HG03025 (cell line): Measurements from ENCODE around the gene DSCAM.
"Not testable (repeated sequence)": the region's sequence is repeated elsewhere in the genome, so short reads cannot be mapped to it uniquely, and the experiment has no call there.

ENCODE experiments used
- ATAC-seq: cut with Tn5 transposase; IDR thresholded peaks from one replicate; pipeline ENCODE4 v1.9.1; 2021; ENCODE audit warnings: mild to moderate bottlenecking, moderate library complexity; ENCODE audit not compliant: unreplicated experiment, low FRiP score

DSCAM gene

DNA sequence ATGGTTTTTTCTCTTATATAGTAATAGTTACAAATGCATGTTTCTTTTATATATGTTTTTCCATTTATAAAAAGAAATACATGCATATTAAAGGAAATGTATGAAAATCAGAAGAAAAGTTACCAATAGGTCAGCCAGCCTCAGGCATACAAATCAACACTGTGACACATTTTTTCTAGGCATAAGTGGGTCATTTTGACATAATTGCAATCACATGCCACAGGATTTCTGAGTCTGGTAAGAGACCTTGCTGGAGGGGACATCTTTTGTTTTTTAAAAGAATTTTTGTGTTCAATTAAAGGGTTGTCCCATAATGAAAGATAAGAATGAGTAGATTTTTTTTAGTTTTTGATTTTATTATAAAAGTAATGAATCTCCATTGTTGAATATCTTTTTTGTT is 506.6 kb downstream of the DSCAM start:
- ATAC-seq = no peak

GRCh38 chr21:40339050-40339449 is 507.9 kb downstream of the DSCAM start:
- no peak for ATAC-seq

DNA sequence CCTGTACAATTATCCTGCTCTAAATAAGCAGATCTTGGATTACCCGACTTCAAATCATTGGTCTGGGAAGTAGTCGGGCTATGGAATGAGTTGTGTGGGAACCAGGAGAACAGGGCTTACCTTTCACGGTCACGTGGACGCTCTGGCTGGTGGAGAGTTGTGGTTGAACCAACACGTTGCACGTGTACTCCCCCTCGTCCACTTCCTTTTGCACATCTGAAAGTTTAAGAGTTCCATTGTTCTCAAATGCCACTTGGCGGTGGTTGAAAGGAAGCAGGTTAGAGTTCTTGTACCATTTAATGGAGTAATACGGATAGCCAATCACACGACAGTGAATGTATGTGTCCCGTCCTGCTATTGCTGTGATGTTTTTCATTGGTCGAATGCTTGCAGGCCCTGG is 509.0 kb downstream of the DSCAM start:
- no peak for ATAC-seq

DNA sequence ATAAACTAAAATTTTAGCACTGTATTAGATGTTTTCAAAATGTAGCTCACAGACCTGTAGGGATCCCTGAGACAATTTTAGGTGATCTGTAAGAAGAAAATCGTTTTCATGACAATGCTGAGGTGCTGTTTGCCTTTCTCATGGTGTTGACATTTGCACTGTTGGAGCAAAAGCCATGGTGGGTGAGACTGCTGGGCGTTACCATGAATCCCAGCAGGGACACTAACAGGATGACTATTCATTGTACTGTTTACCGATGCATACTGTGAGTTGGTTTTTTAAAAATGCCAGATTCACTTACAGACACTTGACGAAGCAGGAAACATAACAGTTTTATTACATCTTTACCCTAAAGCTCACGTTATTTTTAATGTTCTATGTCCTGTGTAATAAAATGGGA is 511.3 kb downstream of the DSCAM start:
- no peak for ATAC-seq

DNA sequence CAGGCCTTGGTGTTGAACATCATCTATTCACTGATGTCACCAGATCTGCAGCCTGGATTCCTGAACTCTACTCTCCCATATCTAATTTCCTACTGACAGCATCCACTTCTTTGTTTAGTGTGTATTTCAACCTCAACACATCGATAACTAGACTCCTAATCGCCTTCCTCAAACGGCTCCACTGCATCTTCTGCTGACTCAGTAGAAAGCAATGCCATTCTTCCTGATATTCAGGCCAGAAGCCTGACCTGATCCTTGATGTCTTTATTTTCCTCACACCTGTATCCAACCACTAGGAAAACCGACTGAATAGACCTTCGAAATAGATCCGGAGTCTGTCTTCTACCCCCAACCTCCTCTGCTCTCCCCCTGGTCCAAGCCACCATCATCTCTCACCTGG is 512.8 kb downstream of the DSCAM start:
- ATAC-seq = no peak

DNA sequence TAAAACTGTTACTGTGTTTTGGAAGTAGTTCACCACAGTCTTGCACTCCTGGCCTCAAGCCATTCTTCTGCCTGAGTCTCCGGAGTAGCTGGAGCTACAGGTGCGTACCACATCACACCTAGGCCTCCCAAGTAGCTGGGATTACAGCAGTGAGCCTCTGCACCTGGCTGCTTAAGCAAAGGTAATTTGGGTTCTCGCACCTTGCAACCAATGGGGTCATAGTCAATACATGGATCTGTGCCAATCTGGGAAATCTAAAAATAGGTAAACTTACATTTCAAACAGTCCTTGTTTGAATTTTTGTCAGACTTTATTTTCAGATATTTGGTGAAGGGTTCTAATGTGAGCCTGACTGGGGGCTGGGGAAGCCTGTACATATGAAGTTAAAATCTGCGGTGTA is 513.2 kb downstream of the DSCAM start:
- no peak for ATAC-seq

DNA sequence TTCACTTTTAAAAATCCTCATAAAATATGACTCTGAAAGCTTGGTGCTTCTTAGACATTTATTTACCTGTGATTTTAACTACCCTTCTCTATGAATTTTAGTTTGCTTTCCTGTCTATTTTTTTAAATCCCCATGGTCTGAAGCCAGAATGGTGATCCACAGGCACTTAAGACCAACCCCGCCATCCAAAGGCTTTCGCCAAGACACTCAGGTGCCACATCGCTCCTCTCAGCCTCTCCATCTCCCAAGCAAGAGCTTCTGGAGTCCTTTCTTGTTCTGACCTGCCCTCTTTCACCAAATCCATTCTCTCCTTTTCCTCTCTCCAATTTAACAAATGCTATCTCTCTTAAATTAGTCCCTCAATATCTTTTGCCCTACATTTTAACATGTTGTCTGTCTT is 515.2 kb downstream of the DSCAM start:
- no peak for ATAC-seq

- no peak for ATAC-seq
Measured at GRCh38 chr21:40331172-40331571, 515.8 kb downstream of the DSCAM start.

- ATAC-seq = no peak
Measured at GRCh38 chr21:40324389-40324788, 522.6 kb downstream of the DSCAM start.

DNA sequence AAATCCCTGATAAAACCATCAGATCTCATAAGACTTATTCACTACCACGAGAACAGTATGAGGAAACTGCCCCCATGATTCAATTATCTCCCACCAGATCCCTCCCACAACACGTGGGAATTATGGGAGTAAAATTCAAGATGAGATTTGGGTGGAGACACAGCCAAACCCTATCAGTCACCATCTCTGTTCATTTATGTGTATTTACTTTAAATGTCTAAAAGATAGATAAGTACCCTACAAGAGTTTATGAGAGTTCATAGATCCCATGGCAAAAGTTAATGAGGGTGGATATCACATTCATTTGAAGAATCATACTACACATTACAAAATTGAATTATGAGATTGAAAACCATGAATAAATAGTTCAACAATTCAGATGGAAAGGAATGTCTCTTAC is 526.2 kb downstream of the DSCAM start:
- not testable (repeated sequence) for ATAC-seq

GRCh38 chr21:40318371-40318770 is 528.6 kb downstream of the DSCAM start:
- no peak for ATAC-seq

GRCh38 chr21:40316104-40316503 is 530.9 kb downstream of the DSCAM start:
- no peak for ATAC-seq

- ATAC-seq = no peak
Measured at GRCh38 chr21:40315626-40316025, 531.3 kb downstream of the DSCAM start.

DNA sequence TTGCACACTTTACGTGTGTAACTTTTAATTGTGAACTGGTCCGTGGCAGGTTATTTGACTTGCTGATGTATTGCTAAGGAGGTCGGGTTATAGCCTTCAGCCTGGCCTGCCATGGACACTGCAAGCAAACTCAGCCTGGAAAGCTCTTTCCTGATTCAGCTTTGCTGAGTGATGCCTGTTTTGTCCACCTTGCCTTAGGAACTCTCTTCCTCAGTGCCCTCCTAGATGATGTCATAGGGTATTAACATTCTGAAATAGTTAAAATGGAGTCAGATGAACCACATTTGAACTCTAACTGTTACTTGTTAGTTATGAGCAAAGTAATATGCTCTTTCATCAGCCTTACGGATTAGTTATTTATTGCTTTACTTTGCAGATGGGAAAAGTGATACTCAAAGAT is 533.7 kb downstream of the DSCAM start:
- no peak for ATAC-seq

- no peak for ATAC-seq
Measured at GRCh38 chr21:40300300-40300699, 546.7 kb downstream of the DSCAM start.

DNA sequence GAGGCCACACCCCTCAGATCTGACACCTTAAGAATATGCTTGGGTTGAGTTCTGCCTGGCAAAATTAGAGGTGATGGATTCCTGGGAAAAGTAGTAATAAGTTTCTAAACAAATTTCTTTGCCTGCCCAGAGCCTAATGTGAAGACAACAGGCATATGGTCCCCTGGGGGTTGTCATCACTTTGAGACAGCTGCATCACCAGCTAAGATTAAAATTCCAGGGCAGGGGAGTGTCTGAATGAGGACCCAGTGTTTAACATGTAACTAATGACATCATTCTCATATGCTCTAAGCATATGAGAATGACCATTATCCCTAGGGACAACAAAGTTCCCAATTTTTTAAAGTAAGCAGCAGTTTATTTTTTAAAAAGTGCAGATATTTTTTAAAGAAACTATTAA is 547.5 kb downstream of the DSCAM start:
- no peak for ATAC-seq

DNA sequence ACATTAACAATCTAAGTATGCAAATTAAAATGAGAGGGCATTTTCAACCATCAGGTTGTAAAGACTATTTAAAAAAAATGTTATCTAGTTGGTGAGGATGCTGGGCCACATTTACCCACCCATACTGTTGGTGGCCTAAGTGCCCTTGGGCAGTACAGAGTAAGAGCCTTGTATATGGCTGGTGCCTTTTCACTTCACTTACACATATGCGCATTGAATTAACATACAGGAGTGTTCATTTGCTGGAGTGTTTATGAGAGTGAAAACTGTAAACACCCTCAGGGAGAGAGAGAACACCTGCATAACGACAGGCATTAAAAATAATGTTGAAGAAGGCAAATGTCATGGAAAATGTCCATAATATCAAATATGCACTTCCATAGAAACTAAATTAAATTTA is 552.6 kb downstream of the DSCAM start:
- no peak for ATAC-seq

- ATAC-seq = no peak
Measured at GRCh38 chr21:40291560-40291959, 555.4 kb downstream of the DSCAM start.

DNA sequence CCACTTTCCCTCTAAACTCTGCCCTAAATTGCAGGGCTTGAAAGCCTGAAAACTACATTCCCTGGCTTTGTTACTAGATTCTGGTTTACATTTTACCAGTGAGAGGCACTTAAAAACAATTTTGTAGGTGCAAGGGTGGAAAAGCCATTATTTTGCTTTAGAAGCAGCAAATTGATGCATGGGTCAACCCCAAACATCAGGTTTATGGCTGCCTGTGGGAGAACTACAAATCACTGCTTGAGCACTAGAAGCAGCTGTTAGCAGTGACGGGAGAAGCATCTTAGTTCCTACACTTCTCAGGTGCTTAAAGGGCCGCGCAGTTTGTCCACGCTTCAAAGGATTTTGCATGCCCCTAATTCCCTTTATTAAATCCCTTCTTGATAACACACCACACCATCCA is 562.5 kb downstream of the DSCAM start:
- ATAC-seq = no peak

DNA sequence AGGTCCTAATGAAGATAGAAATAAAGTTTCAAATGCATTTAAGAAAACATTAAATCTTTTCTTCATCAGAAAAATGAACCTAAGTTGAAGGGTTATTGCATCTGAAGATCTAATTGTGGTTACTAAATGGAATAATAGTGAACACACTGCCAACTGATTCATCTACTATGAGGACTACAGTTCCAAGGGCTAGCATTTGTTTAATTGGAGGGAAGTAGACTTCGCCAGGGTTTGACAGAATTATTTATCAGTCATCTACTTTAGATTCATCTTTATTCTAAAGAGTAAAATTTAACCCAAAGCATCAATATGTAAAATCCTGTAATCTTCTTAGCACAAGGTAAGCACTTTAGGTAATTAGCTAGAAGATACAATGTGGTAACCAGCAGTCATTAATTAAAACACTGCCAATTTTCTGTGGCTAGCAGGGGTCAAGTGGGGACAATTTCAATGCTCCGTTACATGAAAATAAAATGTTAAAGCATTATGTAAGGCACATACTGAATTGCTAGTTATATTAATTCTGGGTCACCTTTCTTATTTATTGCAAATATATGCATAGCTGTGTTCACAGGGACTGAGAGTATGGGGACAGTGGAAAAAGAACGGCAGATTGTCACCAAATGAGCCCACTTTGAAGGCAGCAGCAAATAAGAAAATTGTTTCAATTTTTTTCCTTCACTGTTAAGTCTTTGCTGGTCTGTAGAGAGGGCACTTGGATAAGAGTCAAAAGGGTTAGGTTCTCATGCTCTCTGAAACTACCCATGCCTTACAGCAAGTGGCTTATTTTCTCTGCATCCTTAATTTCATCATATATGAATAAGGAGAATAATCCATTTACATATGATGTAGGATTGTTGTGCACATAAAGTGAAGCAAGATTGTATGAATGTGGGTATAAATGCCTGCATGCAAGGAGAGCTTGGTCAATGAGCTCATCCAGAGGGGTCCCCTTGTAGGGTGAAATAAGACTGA is 563.8 kb downstream of the DSCAM start:
- ATAC-seq = no peak

- no peak for ATAC-seq
Measured at GRCh38 chr21:40278345-40278744, 568.6 kb downstream of the DSCAM start.

GRCh38 chr21:40276001-40276400 is 571.0 kb downstream of the DSCAM start:
- no peak for ATAC-seq
